H9 (cell line): Measurements from ENCODE around the gene ERC2. TPM values are rescaled to one million over a fixed set of nuclear protein-coding genes. Genes with fewer than 3 reads are reported as not detected.

Source experiments
- DNase-seq: peaks from one replicate; pipeline ENCODE4 v3.0.0-alpha.2; 2017
- H2AFZ ChIP-seq: one replicate; pipeline ENCODE4 v1.6.1; 2013; ENCODE audit warnings: mild to moderate bottlenecking, low read length, control low read depth, moderate library complexity
- H2AK5ac ChIP-seq: 2 replicates; pipeline ENCODE4 v1.6.1; 2013; ENCODE audit warnings: low read length, control low read depth, mixed read lengths; ENCODE audit not compliant: insufficient read length
- H2BK120ac ChIP-seq: one replicate; pipeline ENCODE4 v1.6.1; 2013; ENCODE audit warnings: low read depth, mild to moderate bottlenecking, low read length, control low read depth, inconsistent platforms; ENCODE audit not compliant: poor library complexity, severe bottlenecking
- H2BK12ac ChIP-seq: 2 replicates; pipeline ENCODE4 v1.6.1; 2013; ENCODE audit warnings: low read length, control low read depth, mixed read lengths, low read depth; ENCODE audit not compliant: insufficient read length
- H2BK15ac ChIP-seq: 2 replicates; pipeline ENCODE4 v1.6.1; 2013; ENCODE audit warnings: low read depth, low read length, control low read depth
- H2BK20ac ChIP-seq: one replicate; pipeline ENCODE4 v1.6.1; 2013; ENCODE audit warnings: low read depth, mild to moderate bottlenecking, low read length, control low read depth, inconsistent platforms; ENCODE audit not compliant: poor library complexity, severe bottlenecking
- H2BK5ac ChIP-seq: 2 replicates; pipeline ENCODE4 v1.6.1; 2013; ENCODE audit warnings: low read length, control low read depth, mixed read lengths; ENCODE audit not compliant: insufficient read length
- H3K14ac ChIP-seq: 2 replicates; pipeline ENCODE4 v1.6.1; 2013; ENCODE audit warnings: low read length, control low read depth; ENCODE audit not compliant: insufficient read depth
- H3K18ac ChIP-seq: 2 replicates; pipeline ENCODE4 v1.6.1; 2013; ENCODE audit warnings: low read depth, mild to moderate bottlenecking, mixed read lengths, low read length, control low read depth; ENCODE audit not compliant: insufficient read length
- H3K23ac ChIP-seq: 2 replicates; pipeline ENCODE4 v1.6.1; 2013; ENCODE audit warnings: low read length, control low read depth, mixed read lengths, low read depth; ENCODE audit not compliant: insufficient read length
- H3K23me2 ChIP-seq: 2 replicates; pipeline ENCODE4 v1.6.1; 2013; ENCODE audit warnings: low read depth, mild to moderate bottlenecking, mixed read lengths, low read length, control low read depth; ENCODE audit not compliant: insufficient read length, poor library complexity, severe bottlenecking
- H3K27ac ChIP-seq: 2 replicates; pipeline ENCODE4 v1.5.1; 2013; ENCODE audit warnings: low read length, control low read depth, mixed read lengths, low read depth; ENCODE audit not compliant: insufficient read length
- H3K27me3 ChIP-seq: 2 replicates; pipeline ENCODE4 v1.6.1; 2013; ENCODE audit warnings: low read length, control low read depth, inconsistent platforms; ENCODE audit not compliant: insufficient read depth
- H3K4ac ChIP-seq: 2 replicates; pipeline ENCODE4 v1.6.1; 2013; ENCODE audit warnings: low read depth, mild to moderate bottlenecking, control low read depth, inconsistent platforms, low read length, moderate library complexity
- H3K4me1 ChIP-seq: 2 replicates; pipeline ENCODE4 v1.6.1; 2013; ENCODE audit warnings: low read length, control low read depth, inconsistent platforms; ENCODE audit not compliant: insufficient read depth
- H3K4me2 ChIP-seq: 2 replicates; pipeline ENCODE4 v1.6.1; 2013; ENCODE audit warnings: low read length, control low read depth, mixed read lengths; ENCODE audit not compliant: insufficient read length, insufficient read depth
- H3K56ac ChIP-seq: 2 replicates; pipeline ENCODE4 v1.6.1; 2013; ENCODE audit warnings: low read depth, mild to moderate bottlenecking, mixed read lengths, low read length, control low read depth; ENCODE audit not compliant: insufficient read length
- H3K79me1 ChIP-seq: 2 replicates; pipeline ENCODE4 v1.6.1; 2013; ENCODE audit warnings: low read depth, mild to moderate bottlenecking, moderate library complexity, low read length, control low read depth, inconsistent platforms; ENCODE audit not compliant: insufficient read depth, poor library complexity, severe bottlenecking
- H3K79me2 ChIP-seq: 2 replicates; pipeline ENCODE4 v1.6.1; 2013; ENCODE audit warnings: low read length, control low read depth, inconsistent platforms; ENCODE audit not compliant: insufficient read depth
- H3K9ac ChIP-seq: 2 replicates; pipeline ENCODE4 v1.6.1; 2013; ENCODE audit warnings: low read length, control low read depth, mixed read lengths; ENCODE audit not compliant: insufficient read length; ENCODE audit errors: extremely low read depth
- H3K9me3 ChIP-seq: one replicate; pipeline ENCODE4 v1.6.1; 2013; ENCODE audit warnings: low read depth, low read length, inconsistent platforms; ENCODE audit not compliant: control insufficient read depth
- H3T11ph ChIP-seq: one replicate; pipeline ENCODE4 v1.6.1; 2013; ENCODE audit warnings: mild to moderate bottlenecking, low read length, control low read depth, inconsistent platforms
- H4K20me1 ChIP-seq: one replicate; pipeline ENCODE4 v1.6.1; 2013; ENCODE audit not compliant: control insufficient read depth, insufficient read length, insufficient read depth
- H4K5ac ChIP-seq: 2 replicates; pipeline ENCODE4 v1.6.1; 2013; ENCODE audit warnings: low read depth, mild to moderate bottlenecking, mixed read lengths, low read length, control low read depth; ENCODE audit not compliant: insufficient read length
- H4K8ac ChIP-seq: replicated peaks from 2 replicates; pipeline ENCODE4 v1.6.1; 2013; ENCODE audit warnings: low read length, control low read depth, mixed read lengths, low read depth; ENCODE audit not compliant: insufficient read length
- H4K91ac ChIP-seq: 2 replicates; pipeline ENCODE4 v1.6.1; 2013; ENCODE audit warnings: low read depth, mild to moderate bottlenecking, moderate library complexity, mixed read lengths, low read length, control low read depth; ENCODE audit not compliant: insufficient read length
- H3K27ac Mint-ChIP-seq, 3 experiments: 2 replicates in 2 of 3; 3 replicates in 1 of 3; pipeline ENCODE4 v1.8.0; 2020 to 2021; ENCODE audit warnings: mixed read lengths in 3 of 3, mild to moderate bottlenecking in 1 of 3, moderate library complexity in 1 of 3
- H3K27me3 Mint-ChIP-seq: 2 replicates; pipeline ENCODE4 v1.8.0; 2021; ENCODE audit warnings: low read depth, mild to moderate bottlenecking, moderate library complexity, mixed read lengths
- H3K36me3 Mint-ChIP-seq, 3 experiments: 2 replicates in 2 of 3; 3 replicates in 1 of 3; pipeline ENCODE4 v1.8.0; 2020 to 2021; ENCODE audit warnings: low read depth in 3 of 3, mixed read lengths in 3 of 3; ENCODE audit not compliant: insufficient read depth in 1 of 3
- H3K4me1 Mint-ChIP-seq, 2 experiments: 2 replicates each; pipeline ENCODE4 v1.8.0; 2020; ENCODE audit warnings: mixed read lengths in 2 of 2
- H3K4me3 Mint-ChIP-seq, 2 experiments: 2 replicates in 1 of 2; 3 replicates in 1 of 2; pipeline ENCODE4 v1.8.0; 2020 to 2021; ENCODE audit warnings: mild to moderate bottlenecking in 2 of 2, mixed read lengths in 2 of 2, moderate library complexity in 1 of 2
- H3K9me3 Mint-ChIP-seq, 2 experiments: 2 replicates in 1 of 2; 3 replicates in 1 of 2; pipeline ENCODE4 v1.8.0; 2020; ENCODE audit warnings: mild to moderate bottlenecking in 2 of 2, mixed read lengths in 2 of 2, moderate library complexity in 1 of 2
- WGBS: extraction: QIAGEN DNeasy Blood & Tissue Kit; methylation state at CpG from one replicate; pipeline ENCODE4 v1.1.7; 2013; ENCODE audit warnings: missing lambda C conversion rate, low lambda C conversion rate, mixed read lengths; ENCODE audit not compliant: insufficient read length; ENCODE audit errors: extremely low coverage; 5-methylcytosine and 5-hydroxymethylcytosine counted together
- total RNA-seq: library from RNA; stranded (reverse); gene quantifications from 2 replicates; pipeline ENCODE4 v1.2.1, GENCODE V29; 2021
- TF ChIP-seq, protein P1 (sequence below): fragments of 200-600 bp; sonication (generic); conservative IDR thresholded peaks from 3 replicates; pipeline ENCODE4 v1.8.0; 2021; ENCODE audit warnings: antibody characterized with exemption, mild to moderate bottlenecking

The ERC2 gene
- total RNA-seq, 1 experiment from 2014 or later: 15.4 TPM

DNA sequence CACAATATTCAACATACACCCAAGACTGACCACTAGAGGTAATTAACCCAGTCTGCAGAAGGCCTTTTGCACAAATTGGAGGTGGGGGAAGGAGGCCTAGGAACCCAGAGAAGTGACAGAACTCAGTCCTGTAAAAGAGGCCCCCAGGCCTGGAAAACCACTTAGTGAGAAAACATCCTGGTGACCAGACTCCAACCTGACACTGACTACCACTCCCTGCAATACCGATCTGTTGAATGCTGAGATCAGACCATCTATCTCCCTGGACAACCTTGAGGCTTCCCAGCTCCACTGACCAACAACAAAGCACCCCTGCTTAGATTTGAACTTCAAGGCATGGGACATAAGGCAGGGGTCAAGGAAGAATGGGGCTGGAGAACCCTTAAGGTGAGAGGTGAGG lies 719.2 kb downstream of the ERC2 start:
- no peaks in the 10 kb centered on the region for H3K27me3 ChIP-seq

More for the DNA sequence above, 719.2 kb downstream of the ERC2 start:
- TF ChIP-seq, protein P1, sequence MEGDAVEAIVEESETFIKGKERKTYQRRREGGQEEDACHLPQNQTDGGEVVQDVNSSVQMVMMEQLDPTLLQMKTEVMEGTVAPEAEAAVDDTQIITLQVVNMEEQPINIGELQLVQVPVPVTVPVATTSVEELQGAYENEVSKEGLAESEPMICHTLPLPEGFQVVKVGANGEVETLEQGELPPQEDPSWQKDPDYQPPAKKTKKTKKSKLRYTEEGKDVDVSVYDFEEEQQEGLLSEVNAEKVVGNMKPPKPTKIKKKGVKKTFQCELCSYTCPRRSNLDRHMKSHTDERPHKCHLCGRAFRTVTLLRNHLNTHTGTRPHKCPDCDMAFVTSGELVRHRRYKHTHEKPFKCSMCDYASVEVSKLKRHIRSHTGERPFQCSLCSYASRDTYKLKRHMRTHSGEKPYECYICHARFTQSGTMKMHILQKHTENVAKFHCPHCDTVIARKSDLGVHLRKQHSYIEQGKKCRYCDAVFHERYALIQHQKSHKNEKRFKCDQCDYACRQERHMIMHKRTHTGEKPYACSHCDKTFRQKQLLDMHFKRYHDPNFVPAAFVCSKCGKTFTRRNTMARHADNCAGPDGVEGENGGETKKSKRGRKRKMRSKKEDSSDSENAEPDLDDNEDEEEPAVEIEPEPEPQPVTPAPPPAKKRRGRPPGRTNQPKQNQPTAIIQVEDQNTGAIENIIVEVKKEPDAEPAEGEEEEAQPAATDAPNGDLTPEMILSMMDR: no peak
- Histone ChIP-seq H2AK5ac (no peak overlapping the region), H2BK120ac (no peak overlapping the region), H3K56ac (no peak overlapping the region), H4K20me1 (no peaks in the 10 kb centered on the region), H3K9me3 (no peaks in the 10 kb centered on the region), H4K5ac (no peak overlapping the region), H3K4ac (no peak overlapping the region), H3K79me2 (no peaks in the 10 kb centered on the region), H2BK12ac (no peak overlapping the region), H3K79me1 (no peaks in the 10 kb centered on the region), H2AFZ (no peak overlapping the region), H4K8ac (no peak overlapping the region), H3K14ac (no peak overlapping the region), H3K4me2 (no peak overlapping the region), H3T11ph (no peak overlapping the region), H3K23ac (no peak overlapping the region), H2BK20ac (no peak overlapping the region), H3K4me1 (no peaks in the 10 kb centered on the region), H2BK15ac (no peak overlapping the region), H3K9ac (no peak overlapping the region), H3K18ac (no peak overlapping the region), H3K23me2 (no peaks in the 10 kb centered on the region), H3K27ac (no peak overlapping the region), H4K91ac (no peak overlapping the region), H2BK5ac (no peak overlapping the region)
- Mint-ChIP-seq H3K36me3 (no peaks in the 10 kb centered on the region), H3K9me3 (no peaks in the 10 kb centered on the region; a peak in 1 of 5 replicates), H3K27me3 (no peaks in the 10 kb centered on the region), H3K4me3 (no peak overlapping the region), H3K4me1 (no peaks in the 10 kb centered on the region), H3K27ac (no peak overlapping the region)
- DNase-seq: no peak
- no CpG with 5 or more reads among the region's 1 CpG for WGBS
